Measurements from ENCODE around the gene BUD23. TPM values are rescaled to one million over a fixed set of nuclear protein-coding genes. Genes with fewer than 3 reads are reported as not detected.

The BUD23 gene
- total and polyA plus RNA-seq, 9 of the 15 experiments (the other 6 are each of a cell fraction or from before 2014, with no cell fraction given), result 79.5 to 270 (median 150) TPM

- no peaks in the 10 kb centered on the region for H3K27me3 ChIP-seq (ENCODE audit: control insufficient read depth in 2 of 2, insufficient read depth in 2 of 2, low read length in 2 of 2)
- no peak for FAIRE-seq
- intact Hi-C loops (cut with micrococcal nuclease) (loop anchor here (2.0 to 5.0 kb wide), 2 partner anchors 55 to 64 kb away; no protein-coding TSS in a partner anchor), in situ Hi-C loops (cut with MboI) (no loop called here)
- WGBS (ENCODE audit: insufficient coverage, low coverage, missing lambda C conversion rate), result 21% methylated on average over 16 of the region's 52 CpGs
- no peaks in the 10 kb centered on the region; the same call in 1 of the 2 replicates for H4K20me1 ChIP-seq (replicated peaks; ENCODE audit: control insufficient read depth, insufficient read depth, low read length)
- H2AFZ ChIP-seq (ENCODE audit: low read depth, low read length), result peak overlapping the region; percentile 54; the same call in 1 of the 2 replicates
- no TSS peak for BruUV-seq (replicated peaks)
- H3K36me3 ChIP-seq (ENCODE audit: control insufficient read depth, insufficient read depth, low read length), result no peaks in the 10 kb centered on the region
- H3K4me2 ChIP-seq (ENCODE audit: insufficient read depth, low read length), result peak overlapping the region; percentile 44
- peaks cover under 1% of the 10 kb centered on the region; the same call in 1 of the 2 replicates for H3K9me3 ChIP-seq (replicated peaks; ENCODE audit: control insufficient read depth, insufficient read depth, low read depth, low read length)
- no peak for ATAC-seq
- POLR2A ChIA-PET, result interaction anchor here (1.0 to 1.5 kb wide), 3 partner anchors 16 to 64 kb away, joined by 3 read pairs; no protein-coding TSS in a partner anchor
- TF ChIP-seq HDGF (IDR thresholded peaks at IDR 0.05) (0 out of 2 replicates have a peak, but pooled peaks have one; percentile 39), PHF8 (IDR thresholded peaks at IDR 0.05; ENCODE audit: borderline replicate concordance, low read length) (peak; percentile 6; the same call in 1 of the 2 replicates), BRF1 (IDR thresholded peaks at IDR 0.05; ENCODE audit: borderline replicate concordance, extremely low read depth, insufficient read length) (no peak), HDAC1 (IDR thresholded peaks at IDR 0.05) (0 out of 4 replicates have a peak, but pooled peaks of 1 of the 2 experiments have one; percentile 34), ZNF766 (CRISPR knock-in tag; conservative IDR thresholded peaks at IDR 0.05) (0 out of 2 replicates have a peak, but pooled peaks have one; percentile 7), ZFX (CRISPR knock-in tag; IDR thresholded peaks at IDR 0.05) (0 out of 2 replicates have a peak, but pooled peaks have one; percentile 25)
- no peaks in the 10 kb centered on the region for H3K9me1 ChIP-seq (ENCODE audit: control insufficient read depth, insufficient read depth, low read length)
- no peak overlapping the region for H3K27ac ChIP-seq (ENCODE audit: extremely low read depth, low read depth, low read length)
- peaks cover 9 to 42% of the 10 kb centered on the region in 2 experiments for H3K4me1 ChIP-seq (replicated peaks in 1 of 2; ENCODE audit: control insufficient read depth in 2 of 2, insufficient read depth in 2 of 2, low read length in 2 of 2)
- peak overlapping the region; percentile 53 for H3K4me3 ChIP-seq
- no peaks in the 10 kb centered on the region for H3K79me2 ChIP-seq (ENCODE audit: control insufficient read depth, insufficient read depth, low read length)
- CTCF ChIA-PET (ENCODE audit: low intra/inter-chr PET ratio), result interaction anchor here (0.5 to 2.9 kb wide), 5 partner anchors 28 to 63 kb away, joined by 3 to 24 read pairs (median 5); partner anchors contain the start of gene MLXIPL
- peak in 2 of 4 experiments; percentile 66 to 71 for DNase-seq (ENCODE audit: extremely low read depth in 1 of 4, low spot score in 3 of 4)
- peak overlapping the region; percentile 10 to 90; a peak in 3 of 4 replicates for H3K9ac ChIP-seq (ENCODE audit: insufficient read depth in 1 of 2, low read depth in 2 of 2, low read length in 2 of 2)
Observed at GRCh38 chr7:73668103-73668885, 15.1 kb upstream of the BUD23 start.
